ENCODE results near the gene CFAP210. TPM values are rescaled to one million over a fixed set of nuclear protein-coding genes. Genes with fewer than 3 reads are reported as not detected.

Gene CFAP210
- total RNA-seq, 4 donors from 2014 or later, result not detected

GRCh38 chr2:169670215-169670651, 24.0 kb downstream of the CFAP210 start:
- TF ChIP-seq POLR2A (IDR thresholded peaks at IDR 0.05) (no peak), CTCF (IDR thresholded peaks at IDR 0.05) (no peak)
- H3K27me3 ChIP-seq, result no peaks in the 10 kb centered on the region

GRCh38 chr2:169667583-169667982, 26.6 kb downstream of the CFAP210 start:
- TF ChIP-seq POLR2A (IDR thresholded peaks at IDR 0.05) (no peak), CTCF (IDR thresholded peaks at IDR 0.05) (peak in 3 of 6 experiments; percentile 4 to 24 (median 19))
- Histone ChIP-seq H3K4me3 (no peak overlapping the region), H3K4me1 (no peaks in the 10 kb centered on the region), H3K27ac (no peak overlapping the region), H3K36me3 (no peaks in the 10 kb centered on the region), H3K9me3 (no peaks in the 10 kb centered on the region), H3K27me3 (no peaks in the 10 kb centered on the region)
- no peak for DNase-seq

More at GRCh38 chr2:169670215-169670651, 24.0 kb downstream of the CFAP210 start:
- Histone ChIP-seq H3K9me3 (no peaks in the 10 kb centered on the region), H3K4me3 (no peak overlapping the region), H3K27ac (no peak overlapping the region), H3K4me1 (no peaks in the 10 kb centered on the region), H3K36me3 (no peaks in the 10 kb centered on the region)
- DNase-seq, result no peak

- H3K27me3 ChIP-seq, result no peaks in the 10 kb centered on the region
- no peaks in the 10 kb centered on the region for H3K36me3 ChIP-seq
- DNase-seq, result no peak
- no peak overlapping the region for H3K4me3 ChIP-seq
- no peak for TF ChIP-seq CTCF (IDR thresholded peaks at IDR 0.05)
- TF ChIP-seq POLR2A (IDR thresholded peaks at IDR 0.05), result no peak
- no peaks in the 10 kb centered on the region for H3K9me3 ChIP-seq
- H3K4me1 ChIP-seq, result no peaks in the 10 kb centered on the region
- H3K27ac ChIP-seq, result no peak overlapping the region
Measured at GRCh38 chr2:169664978-169665930, 29.0 kb downstream of the CFAP210 start.

- no peaks in the 10 kb centered on the region for H3K27me3 ChIP-seq
- H3K9me3 ChIP-seq, result no peaks in the 10 kb centered on the region
- H3K27ac ChIP-seq, result no peak overlapping the region
- no peaks in the 10 kb centered on the region for H3K4me1 ChIP-seq
- no peaks in the 10 kb centered on the region for H3K36me3 ChIP-seq
- no peak overlapping the region for H3K4me3 ChIP-seq
- TF ChIP-seq CTCF (IDR thresholded peaks at IDR 0.05) (no peak), POLR2A (IDR thresholded peaks at IDR 0.05) (no peak)
- DNase-seq, result no peak
Measured at GRCh38 chr2:169664600-169664977, 29.6 kb downstream of the CFAP210 start.

GRCh38 chr2:169663247-169663646, 31.0 kb downstream of the CFAP210 start:
- Histone ChIP-seq H3K36me3 (no peaks in the 10 kb centered on the region), H3K9me3 (no peaks in the 10 kb centered on the region), H3K27ac (no peak overlapping the region), H3K4me3 (no peak overlapping the region), H3K4me1 (no peaks in the 10 kb centered on the region), H3K27me3 (no peaks in the 10 kb centered on the region)
- TF ChIP-seq CTCF (IDR thresholded peaks at IDR 0.05), result no peak
- no peak for TF ChIP-seq POLR2A (IDR thresholded peaks at IDR 0.05)
- DNase-seq, result no peak
